Measurements from ENCODE around the gene SFSWAP. TPM values are rescaled to one million over a fixed set of nuclear protein-coding genes. Genes with fewer than 3 reads are reported as not detected.
"Not testable (repeated sequence)": the region's sequence is repeated elsewhere in the genome, so short reads cannot be mapped to it uniquely, and the experiment has no call there.

The SFSWAP gene
- total RNA-seq, 2 donors from 2014 or later, result 19.2 to 24.9 TPM

DNA sequence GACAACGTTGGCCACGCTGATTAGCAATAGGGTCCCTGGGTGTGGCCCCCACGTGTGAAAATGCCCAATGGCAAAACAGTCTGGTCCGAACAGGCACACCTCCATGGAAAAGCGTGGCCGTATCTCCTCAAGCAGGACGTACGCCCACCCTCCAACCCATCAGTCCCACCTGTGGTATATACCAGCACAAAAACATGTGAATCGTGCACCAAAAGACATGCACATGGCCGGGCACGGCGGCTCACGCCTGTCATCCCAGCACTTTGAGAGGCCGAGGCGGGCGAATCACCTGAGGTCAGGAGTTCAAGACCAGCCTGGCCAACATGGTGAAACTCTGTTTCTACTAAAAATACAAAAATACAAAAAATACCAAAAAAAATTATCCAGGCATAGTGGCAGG lies 14.9 kb upstream of the SFSWAP start:
- no peak for ATAC-seq
- intact Hi-C loops (cut with DNase I), result no loop called here
- no peak for DNase-seq

DNA sequence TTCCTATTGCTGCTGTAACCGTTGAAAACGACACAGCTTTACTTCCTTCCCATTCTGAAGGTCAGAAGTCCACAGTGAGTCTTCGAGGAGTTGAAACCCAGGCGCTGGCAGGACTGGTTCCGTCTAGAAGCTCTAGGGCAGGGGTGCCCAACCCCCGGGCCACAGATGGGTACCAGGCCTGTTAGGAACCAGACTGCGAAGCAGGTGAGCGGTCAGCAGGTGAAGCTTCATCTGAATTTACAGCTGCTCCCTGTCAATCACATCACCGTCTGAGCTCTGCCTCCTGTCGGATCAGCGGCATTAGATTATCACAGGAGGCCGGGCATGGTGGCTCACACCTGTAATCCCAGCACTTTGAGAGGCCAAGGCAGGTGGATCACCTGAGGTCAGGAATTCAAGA lies 12.6 kb upstream of the SFSWAP start:
- ATAC-seq (no peak), DNase-seq (no peak)
- intact Hi-C loops (cut with DNase I), result no loop called here

DNA sequence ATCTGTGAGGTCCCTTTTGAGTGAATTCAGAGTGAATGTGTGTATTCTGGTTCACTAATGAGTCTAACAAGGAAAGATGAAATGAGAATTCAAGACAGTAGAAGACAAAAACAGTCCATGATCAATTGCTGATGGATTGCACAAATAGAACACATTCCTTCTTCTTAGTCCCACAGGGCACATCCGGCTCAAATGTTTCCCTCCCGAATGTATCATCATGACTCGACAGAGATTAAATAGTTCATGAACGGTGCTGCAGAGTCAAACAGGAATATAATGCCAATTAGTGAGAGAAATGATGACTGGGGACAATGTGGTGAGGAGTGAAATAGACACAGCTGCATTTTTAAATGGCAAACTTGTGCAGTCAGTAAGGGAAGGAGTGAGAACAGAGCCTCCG lies 11.5 kb upstream of the SFSWAP start:
- no peak for ATAC-seq
- intact Hi-C loops (cut with DNase I), result no loop called here

DNA sequence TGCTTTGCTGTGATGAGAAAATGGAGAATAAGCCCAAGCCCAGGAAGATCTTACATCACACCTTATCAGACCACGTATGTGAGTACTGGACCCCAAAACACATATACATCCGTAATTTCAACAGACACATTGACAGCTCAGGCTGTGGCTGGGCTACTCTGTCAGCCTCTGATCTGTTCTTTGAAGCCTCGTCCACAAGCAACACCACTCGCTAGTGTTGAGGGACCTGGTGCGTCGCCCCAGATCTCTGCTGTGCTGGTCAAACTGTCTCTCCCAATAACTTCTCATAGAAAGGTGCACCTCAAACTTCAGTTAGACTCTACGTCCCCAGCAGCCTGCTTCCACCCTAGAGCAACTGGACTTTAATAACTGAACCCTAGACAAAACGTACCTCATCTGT lies 10.6 kb upstream of the SFSWAP start:
- intact Hi-C loops (cut with DNase I), result no loop called here
- ATAC-seq, result no peak

More for the DNA sequence above, 11.5 kb upstream of the SFSWAP start:
- DNase-seq, result no peak

DNA sequence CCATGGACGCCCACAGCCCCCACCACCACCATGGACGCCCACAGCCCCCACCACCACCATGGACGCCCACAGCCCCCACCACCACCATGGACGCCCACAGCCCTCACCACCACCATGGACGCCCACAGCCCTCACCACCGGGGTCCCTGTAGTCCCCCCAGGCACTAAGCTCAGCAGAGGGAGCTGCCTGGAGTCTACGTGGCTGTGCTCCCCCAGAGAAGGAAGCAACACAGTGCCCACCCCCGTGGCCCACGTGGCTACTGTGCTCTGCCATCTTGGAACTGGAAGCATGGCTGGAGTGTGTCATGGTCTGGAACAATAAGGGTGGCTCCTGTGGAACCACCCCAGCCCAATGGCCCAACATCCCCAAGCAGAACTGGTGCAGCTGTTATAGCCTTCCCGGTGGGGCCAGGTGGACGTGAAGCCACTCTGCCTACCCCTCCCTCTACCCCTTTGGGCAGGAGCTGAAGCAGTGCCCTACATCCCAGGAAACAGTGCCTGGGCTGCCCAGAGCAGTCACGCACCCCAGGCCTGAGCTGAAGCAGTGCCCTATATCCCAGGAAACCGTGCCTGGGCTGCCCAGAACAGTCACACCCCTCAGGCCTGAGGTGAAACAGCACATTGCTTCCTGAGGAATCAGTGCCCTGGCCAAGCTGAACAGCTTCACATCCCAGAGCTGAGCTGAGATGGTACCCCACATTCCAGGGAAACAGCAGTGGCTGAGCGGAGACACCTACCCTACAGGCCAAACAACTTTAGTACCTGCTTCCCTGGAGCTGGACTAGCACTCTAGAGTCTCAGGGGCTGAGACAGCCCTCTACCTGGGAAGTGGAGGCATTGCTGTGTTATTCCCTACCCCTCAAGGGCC lies 9.0 kb upstream of the SFSWAP start:
- no peak for DNase-seq
- ATAC-seq, result no peak
- intact Hi-C loops (cut with DNase I), result no loop called here

More for the DNA sequence above, 10.6 kb upstream of the SFSWAP start:
- no peak for DNase-seq

DNA sequence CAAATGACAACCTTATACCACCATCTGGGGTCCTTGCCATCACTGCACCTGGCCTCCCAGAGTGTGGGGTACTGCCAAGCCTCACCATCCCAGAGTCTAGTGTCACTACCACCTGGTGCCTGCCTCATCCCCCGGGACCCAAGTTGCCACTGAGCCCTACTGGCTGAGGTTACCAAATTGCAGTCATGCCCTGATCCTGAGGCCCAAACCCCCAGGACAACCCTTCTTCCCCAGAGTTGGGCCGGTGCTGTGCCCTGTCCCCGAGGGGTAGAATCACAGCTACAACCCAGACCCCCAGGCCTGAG lies 8.4 kb upstream of the SFSWAP start:
- no peak for DNase-seq
- ATAC-seq, result no peak
- intact Hi-C loops (cut with DNase I), result no loop called here

DNA sequence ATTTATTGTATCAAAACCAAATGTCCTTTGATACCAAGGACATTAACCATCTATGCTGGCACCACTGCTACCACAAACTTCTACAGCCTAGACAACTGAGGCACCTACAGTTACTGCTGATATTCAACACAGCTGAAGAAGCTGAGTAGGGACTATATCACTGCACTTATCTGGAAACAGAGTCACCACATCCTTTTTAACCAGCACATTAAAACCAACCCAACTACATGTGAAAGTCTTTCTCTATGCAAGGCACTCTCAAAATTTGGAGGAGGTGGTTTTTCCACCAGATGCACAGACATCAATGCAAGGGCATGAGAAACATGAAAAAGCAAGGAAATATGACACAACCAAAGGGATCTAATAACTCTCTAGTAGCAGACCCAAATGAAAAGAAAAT lies 7.7 kb upstream of the SFSWAP start:
- intact Hi-C loops (cut with DNase I), result no loop called here
- DNase-seq (no peak), ATAC-seq (no peak)

DNA sequence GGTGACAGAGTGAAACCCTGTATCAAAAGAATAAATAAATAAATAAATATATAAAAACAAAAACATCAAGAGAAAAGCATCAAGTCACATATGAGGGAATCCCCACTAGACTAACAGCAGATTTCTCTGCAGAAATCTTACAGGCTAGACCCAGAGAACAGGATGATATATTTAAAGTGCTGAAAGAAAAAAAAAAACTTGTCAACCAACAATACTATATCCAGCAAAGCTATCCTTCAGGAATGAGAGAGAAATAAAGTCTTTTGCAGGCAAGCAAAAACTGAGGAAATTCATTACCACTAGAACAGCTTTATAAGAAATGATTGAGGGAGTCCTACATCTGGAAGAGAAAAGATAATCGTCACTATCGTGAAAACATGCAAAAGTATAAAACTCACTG lies 6.4 kb upstream of the SFSWAP start:
- intact Hi-C loops (cut with DNase I), result no loop called here
- ATAC-seq (no peak), DNase-seq (no peak)

DNA sequence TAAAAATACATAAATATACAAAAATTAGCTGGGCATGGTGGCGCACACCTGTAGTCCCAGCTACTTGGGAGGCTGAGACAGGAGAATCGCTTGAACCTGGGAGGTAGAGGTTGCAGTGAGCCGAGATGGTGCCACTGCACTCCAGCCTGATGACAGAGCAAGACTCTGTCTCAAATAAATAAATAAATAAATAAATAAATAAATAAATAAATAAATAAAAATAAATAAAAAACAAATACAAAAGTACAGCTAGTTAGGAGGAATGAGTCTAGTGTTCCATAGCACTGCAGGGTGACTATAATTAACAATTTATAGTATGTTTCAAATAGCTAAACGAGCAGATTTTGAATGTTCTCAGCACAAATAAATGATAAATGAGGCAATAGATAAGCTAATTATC lies 4.2 kb upstream of the SFSWAP start:
- DNase-seq; ATAC-seq; intact Hi-C loops (cut with DNase I): not testable (repeated sequence)

DNA sequence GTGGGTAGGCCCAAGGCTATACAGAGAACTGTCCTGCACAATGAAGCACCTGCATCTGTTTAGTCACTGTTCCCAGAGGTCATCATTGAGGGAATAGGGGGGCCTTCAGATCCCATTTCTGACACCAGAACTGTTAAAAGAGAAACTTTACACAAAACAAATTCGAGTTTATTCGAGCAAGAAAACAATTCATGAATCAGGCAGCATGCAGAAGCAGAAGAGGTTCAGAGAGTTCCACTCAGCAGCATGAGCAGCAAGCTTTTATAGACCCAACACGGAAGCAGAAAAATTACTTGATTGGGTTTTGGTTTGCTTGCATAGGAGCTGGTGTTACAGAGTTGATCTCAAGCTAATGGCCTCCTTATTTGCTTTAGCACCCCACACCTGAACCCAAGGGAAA lies 1.7 kb upstream of the SFSWAP start:
- DNase-seq, result no peak
- intact Hi-C loops (cut with DNase I), result no loop called here
- ATAC-seq, result no peak

DNA sequence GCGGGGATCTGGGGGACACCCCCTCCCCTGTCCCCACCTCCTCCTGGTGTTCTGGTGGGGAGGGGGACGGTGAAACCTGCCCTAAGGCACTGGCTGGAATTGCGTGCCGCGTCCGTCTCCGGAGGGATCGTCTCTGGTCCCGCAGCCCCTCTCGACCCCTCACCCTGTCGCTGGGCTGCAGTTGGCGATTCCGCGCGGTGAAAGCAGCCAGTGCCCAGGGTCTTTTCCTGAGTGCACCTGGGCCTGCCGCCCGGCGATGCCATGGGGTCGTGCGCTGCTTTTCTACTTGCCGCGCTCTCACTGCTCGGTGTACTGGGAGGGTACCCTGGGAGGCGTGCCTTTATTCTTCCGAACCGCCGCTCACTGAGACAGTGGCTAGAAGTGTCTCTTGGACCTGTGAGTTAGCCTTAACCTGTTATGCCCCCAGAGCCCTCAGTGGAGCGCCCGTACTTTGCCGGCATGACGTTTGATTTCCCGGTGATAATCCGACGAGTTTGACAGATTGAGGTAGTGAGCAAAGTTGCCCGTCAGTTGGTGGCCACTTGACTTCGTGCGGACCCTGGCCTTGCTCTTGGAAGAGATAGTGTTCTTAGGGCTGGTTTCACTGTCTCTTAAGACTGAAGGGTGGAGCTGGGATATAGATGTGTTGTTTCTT lies 788 bp downstream of the SFSWAP start:
- intact Hi-C loops (cut with DNase I), result no loop called here
- peak in 1 of 2 donors; percentile 4 for ATAC-seq
- no peak for DNase-seq

DNA sequence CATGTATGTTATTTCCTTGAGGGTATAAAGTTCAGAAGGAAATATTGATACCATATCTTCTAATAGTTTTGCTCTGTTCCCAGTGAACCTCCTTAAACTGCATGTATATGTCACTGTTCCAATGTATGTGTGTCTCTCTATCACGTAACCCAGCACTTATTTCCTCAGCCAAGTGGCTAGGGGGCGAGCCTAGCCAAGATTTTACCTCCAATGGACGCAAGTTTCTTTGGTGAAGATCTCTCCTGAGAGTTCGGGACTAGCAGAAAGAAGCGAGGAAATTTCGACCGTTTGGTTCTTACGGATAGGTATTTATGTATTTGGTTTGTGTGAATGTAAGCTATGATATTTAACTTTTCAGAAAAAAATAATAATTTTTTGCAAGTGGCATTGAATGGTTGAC lies 2.5 kb downstream of the SFSWAP start:
- ATAC-seq, result no peak
- no peak for DNase-seq
- intact Hi-C loops (cut with DNase I), result no loop called here

DNA sequence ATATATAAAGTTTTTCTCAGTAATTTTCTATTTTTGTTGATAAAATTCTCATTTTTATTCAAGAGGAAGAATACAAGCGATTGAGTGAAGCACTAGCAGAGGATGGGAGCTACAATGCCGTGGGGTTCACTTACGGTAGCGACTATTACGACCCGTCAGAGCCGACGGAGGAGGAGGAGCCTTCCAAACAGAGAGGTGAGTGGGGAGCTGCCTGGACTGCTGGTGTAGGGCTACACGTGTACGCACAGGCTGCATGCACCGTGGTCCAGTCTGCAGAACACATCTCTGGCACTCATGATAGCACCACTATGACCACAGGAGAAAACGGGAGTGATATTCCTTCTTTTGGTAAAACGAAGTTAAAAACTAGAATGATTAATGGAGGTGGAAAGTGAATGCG lies 3.9 kb downstream of the SFSWAP start:
- ATAC-seq (no peak), DNase-seq (no peak)
- intact Hi-C loops (cut with DNase I), result no loop called here

DNA sequence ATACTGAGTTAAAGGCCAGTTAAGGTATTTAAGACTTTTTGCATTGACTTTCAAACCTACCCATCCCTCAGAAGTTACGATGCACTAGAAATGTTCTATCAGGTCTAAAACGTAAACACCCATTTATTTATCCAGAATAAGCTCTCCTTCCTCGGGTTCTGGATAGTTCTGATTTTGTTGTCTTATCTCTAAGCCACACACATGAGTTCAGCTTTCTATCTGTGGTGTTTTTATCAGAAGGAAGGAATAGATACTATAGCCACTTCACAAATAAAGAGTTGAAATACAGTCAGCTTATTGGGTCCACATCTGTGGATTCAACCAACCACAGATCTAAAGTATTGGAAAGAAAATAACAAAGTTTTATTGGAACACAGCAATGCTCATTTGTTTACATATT lies 5.4 kb downstream of the SFSWAP start:
- no peak for DNase-seq
- intact Hi-C loops (cut with DNase I), result no loop called here
- ATAC-seq, result no peak

DNA sequence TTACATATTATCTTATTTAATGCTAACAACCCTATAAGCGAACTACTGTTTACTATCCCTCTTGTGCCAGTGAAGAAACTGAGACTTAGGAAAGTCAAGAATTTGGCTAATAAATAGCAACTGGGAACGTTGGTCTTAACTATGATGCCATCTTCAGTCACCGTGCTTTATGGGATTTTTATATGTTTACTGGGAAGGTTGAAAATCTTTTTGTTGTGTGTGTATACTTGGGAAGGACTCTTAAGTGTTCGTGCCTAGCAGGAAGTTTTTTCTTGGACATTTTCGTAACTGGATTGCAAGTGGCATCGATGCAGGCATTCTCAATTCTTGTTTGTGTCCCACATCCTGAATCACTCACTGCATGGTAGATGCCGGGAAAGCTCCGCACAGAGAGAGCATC lies 9.4 kb downstream of the SFSWAP start:
- intact Hi-C loops (cut with DNase I), result no loop called here
- ATAC-seq, result no peak
- no peak for DNase-seq

DNA sequence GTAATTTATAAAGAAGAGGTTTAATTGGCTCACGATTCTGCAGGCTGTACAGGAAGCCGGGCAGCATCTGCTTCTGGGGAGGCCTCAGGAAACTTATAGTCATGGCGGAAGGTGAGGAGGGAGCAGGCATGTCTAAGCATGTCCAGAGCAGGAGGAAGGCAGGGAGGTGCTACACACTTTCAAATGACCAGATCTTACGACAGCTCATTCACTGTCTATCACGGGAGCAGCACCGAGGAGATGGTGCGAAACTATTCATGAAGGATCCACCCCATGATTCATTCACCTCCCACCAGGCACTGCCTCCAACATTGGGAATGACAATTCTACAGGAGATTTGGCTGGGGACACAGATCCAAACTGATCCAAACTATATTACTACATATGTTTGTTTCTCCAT lies 10.0 kb downstream of the SFSWAP start:
- DNase-seq (no peak), ATAC-seq (no peak)
- intact Hi-C loops (cut with DNase I), result no loop called here

DNA sequence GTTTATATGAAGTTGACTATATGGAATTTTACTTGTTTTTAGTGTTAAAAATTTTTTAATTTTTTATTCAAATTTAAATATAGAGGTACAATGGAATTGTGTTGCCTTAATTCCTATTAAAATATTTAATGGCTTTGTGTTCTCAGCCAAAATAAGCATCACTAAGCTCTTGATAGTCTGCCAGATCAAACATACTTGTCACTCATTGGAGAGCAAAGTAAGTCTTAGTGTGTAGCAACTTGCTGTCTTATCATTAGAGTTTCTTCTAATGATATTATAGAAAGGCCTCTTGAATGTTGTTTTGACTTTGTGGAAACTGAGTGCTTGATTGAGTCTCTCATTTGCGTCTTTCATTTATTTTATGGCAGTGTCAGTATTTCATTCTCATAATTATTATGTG lies 10.7 kb downstream of the SFSWAP start:
- ATAC-seq (no peak), DNase-seq (no peak)
- intact Hi-C loops (cut with DNase I), result no loop called here

DNA sequence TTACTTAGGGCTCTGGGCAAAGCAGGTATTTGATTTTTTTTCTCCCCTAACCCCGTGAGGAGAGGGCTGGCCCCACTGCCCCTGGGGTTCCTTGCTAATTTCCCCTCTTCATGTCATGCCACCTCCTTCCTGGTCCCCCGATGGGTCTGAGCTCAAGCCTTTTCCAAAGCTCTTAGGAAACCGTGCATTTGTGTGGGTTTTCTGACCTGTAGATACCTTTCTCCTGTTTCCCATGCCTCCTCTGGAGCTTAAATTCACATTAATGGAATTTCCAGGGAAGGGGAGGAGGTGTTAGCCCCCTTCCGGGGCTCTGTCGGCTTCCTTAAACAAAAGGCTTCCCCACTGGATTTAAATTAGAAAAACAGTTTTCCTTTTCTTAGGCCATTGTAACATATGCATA lies 12.6 kb downstream of the SFSWAP start:
- ATAC-seq (no peak), DNase-seq (no peak)
- intact Hi-C loops (cut with DNase I), result no loop called here

DNA sequence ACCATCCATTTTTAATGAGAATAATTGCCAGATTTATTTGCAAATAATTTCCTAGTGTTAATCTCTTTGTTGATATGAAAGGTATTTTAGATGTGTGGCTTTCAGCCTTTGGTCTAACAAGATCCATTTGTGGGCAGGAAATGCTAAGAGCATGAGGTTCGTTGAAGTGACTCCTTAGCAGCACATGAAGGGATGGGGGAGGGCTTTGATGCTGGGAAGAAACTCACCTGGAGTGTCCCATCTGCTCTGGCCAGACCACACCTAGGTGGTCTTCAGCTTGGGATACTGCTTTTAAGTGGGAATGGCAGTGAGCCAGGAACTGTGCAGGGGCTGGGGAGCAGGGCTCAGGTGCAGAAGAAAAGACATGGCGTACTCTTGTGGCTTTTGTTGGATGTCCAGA lies 13.6 kb downstream of the SFSWAP start:
- intact Hi-C loops (cut with DNase I), result no loop called here
- DNase-seq (no peak), ATAC-seq (no peak)

DNA sequence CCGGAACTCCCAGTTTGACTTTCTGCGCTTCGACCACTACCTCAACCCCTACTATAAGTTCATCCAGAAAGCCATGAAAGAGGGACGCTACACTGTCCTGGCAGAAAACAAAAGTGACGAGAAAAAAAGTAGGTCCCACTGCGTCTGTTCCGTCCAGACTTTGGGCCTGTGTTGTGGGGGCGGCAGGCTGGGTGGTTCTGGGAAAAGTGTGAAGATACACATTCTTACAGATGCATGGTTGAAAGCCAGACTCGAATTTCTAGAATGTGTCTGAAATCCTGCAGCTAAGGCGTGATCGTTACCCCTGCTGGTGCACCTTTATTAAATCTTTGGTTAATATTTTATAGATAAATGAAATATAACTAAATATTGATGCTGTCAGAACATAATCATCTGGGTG lies 14.6 kb downstream of the SFSWAP start:
- ATAC-seq, result no peak
- no peak for DNase-seq
- intact Hi-C loops (cut with DNase I), result no loop called here

DNA sequence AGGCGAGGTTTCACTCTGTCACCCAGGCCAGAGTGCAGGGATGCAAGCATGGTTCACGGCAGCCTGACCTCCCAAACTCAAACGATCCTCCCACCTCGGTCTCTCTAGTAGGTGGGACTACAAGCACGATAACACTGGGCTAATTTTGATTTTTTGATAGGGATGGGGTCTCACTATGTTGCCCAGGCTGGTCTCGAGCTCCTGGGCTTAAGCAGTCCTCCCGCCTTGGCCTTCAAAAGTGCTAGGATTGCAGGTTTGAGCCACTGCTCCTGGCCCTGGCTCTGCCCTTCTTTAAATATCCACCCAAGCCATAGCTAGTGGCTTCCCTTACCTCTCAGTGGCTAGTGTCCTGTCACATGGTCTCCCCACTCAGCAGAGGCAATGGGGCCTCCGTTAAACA lies 17.8 kb downstream of the SFSWAP start:
- DNase-seq, result no peak
- ATAC-seq, result peak in 1 of 2 donors; percentile 13
- intact Hi-C loops (cut with DNase I), result no loop called here
